Neural cell (in vitro differentiated cells): ENCODE results near the gene NPAS3. TPM values are rescaled to one million over a fixed set of nuclear protein-coding genes. Genes with fewer than 3 reads are reported as not detected.

Experiments used
- H2AFZ ChIP-seq: fragments of 200-600, 300-800 bp; sonication (generic), shearing (Covaris generic); 2 replicates; pipeline ENCODE4 v1.6.0; 2014; ENCODE audit warnings: low read depth, mild to moderate bottlenecking, antibody characterized with exemption, low read length, moderate library complexity
- H3F3A ChIP-seq: fragments of 200-600 bp; shearing (Covaris generic); 2 replicates; pipeline ENCODE4 v1.6.1; 2016; ENCODE audit warnings: mild to moderate bottlenecking, moderate library complexity, mixed read lengths, antibody characterized with exemption, low read length; ENCODE audit not compliant: insufficient read depth, poor library complexity, severe bottlenecking
- H3K27ac ChIP-seq: fragments of 200-600, 300-800 bp; sonication (generic), shearing (Covaris generic); 2 replicates; pipeline ENCODE4 v1.5.1; 2014; ENCODE audit warnings: mild to moderate bottlenecking, low read length, moderate library complexity
- H3K27me3 ChIP-seq: fragments of 300-800, 200-600 bp; sonication (generic), shearing (Covaris generic); 2 replicates; pipeline ENCODE4 v1.6.0; 2014; ENCODE audit warnings: mild to moderate bottlenecking, low read depth, low read length, moderate library complexity; ENCODE audit not compliant: insufficient read depth
- H3K36me3 ChIP-seq: fragments of 300-800, 200-600 bp; sonication (generic), shearing (Covaris generic); 2 replicates; pipeline ENCODE4 v1.5.1; 2014; ENCODE audit warnings: mild to moderate bottlenecking, antibody characterized with exemption, low read length, moderate library complexity; ENCODE audit not compliant: insufficient read depth
- H3K4me2 ChIP-seq: fragments of 300-800, 200-600 bp; sonication (generic), shearing (Covaris generic); 2 replicates; pipeline ENCODE4 v1.6.0; 2014; ENCODE audit warnings: mild to moderate bottlenecking, low read length
- H3K4me3 ChIP-seq: fragments of 300-800, 200-600 bp; sonication (generic), shearing (Covaris generic); 2 replicates; pipeline ENCODE4 v1.5.1; 2014; ENCODE audit warnings: mild to moderate bottlenecking, low read length, moderate library complexity
- H3K79me2 ChIP-seq: fragments of 200-600 bp; shearing (Covaris generic); replicated peaks from 2 replicates; pipeline ENCODE4 v1.6.0; 2014; ENCODE audit warnings: mild to moderate bottlenecking, low read length, moderate library complexity; ENCODE audit not compliant: insufficient read depth
- H3K9ac ChIP-seq: fragments of 300-800, 200-600 bp; sonication (generic), shearing (Covaris generic); 2 replicates; pipeline ENCODE4 v1.6.1; 2016; ENCODE audit warnings: mild to moderate bottlenecking, low read length, mixed read lengths
- H3K9me2 ChIP-seq: fragments of 200-600 bp; shearing (Covaris generic); 2 replicates; pipeline ENCODE4 v1.6.1; 2016; ENCODE audit warnings: mild to moderate bottlenecking, low read length, mixed read lengths; ENCODE audit not compliant: insufficient read depth
- H3K9me3 ChIP-seq: fragments of 200-600, 300-800 bp; sonication (generic), shearing (Covaris generic); 2 replicates; pipeline ENCODE4 v1.6.1; 2016; ENCODE audit warnings: mild to moderate bottlenecking, mixed run types, low read length, moderate library complexity, mixed read lengths
- H4K20me1 ChIP-seq: fragments of 200-600 bp; shearing (Covaris generic); 2 replicates; pipeline ENCODE4 v1.6.1; 2016; ENCODE audit warnings: mild to moderate bottlenecking, mixed run types; ENCODE audit not compliant: insufficient read depth
- CTCF ChIP-seq: fragments of 450-650 bp; IDR thresholded peaks from 2 replicates; pipeline ENCODE4 v1.5.1; 2014; ENCODE audit warnings: antibody characterized with exemption, mild to moderate bottlenecking, moderate library complexity; ENCODE audit not compliant: poor library complexity, severe bottlenecking
- EP300 ChIP-seq: fragments of 450-650 bp; conservative IDR thresholded peaks from 2 replicates; pipeline ENCODE4 v1.6.1; 2014; ENCODE audit warnings: antibody characterized with exemption, mild to moderate bottlenecking, moderate library complexity; ENCODE audit not compliant: poor library complexity, severe bottlenecking
- EZH2 ChIP-seq: fragments of 200-600, 300-800 bp; shearing (Covaris generic), sonication (generic); IDR thresholded peaks from 2 replicates; pipeline ENCODE4 v1.6.1; 2014; ENCODE audit warnings: antibody characterized with exemption, low read length, borderline replicate concordance, mild to moderate bottlenecking; ENCODE audit not compliant: insufficient read depth, poor library complexity, severe bottlenecking
- MXI1 ChIP-seq: fragments of 450-650 bp; conservative IDR thresholded peaks from 2 replicates; pipeline ENCODE4 v1.6.1; 2014; ENCODE audit warnings: antibody characterized with exemption, mild to moderate bottlenecking; ENCODE audit not compliant: poor library complexity, severe bottlenecking
- POLR2AphosphoS5 ChIP-seq: IDR thresholded peaks from 2 replicates; pipeline ENCODE4 v1.6.1; 2012
- RAD21 ChIP-seq: fragments of 450-650 bp; conservative IDR thresholded peaks from 2 replicates; pipeline ENCODE4 v1.6.1; 2014; ENCODE audit warnings: antibody characterized with exemption, mild to moderate bottlenecking, moderate library complexity
- REST ChIP-seq: IDR thresholded peaks from 2 replicates; pipeline ENCODE4 v1.6.1; 2012; ENCODE audit warnings: borderline replicate concordance
- SMC3 ChIP-seq: fragments of 450-650 bp; conservative IDR thresholded peaks from 2 replicates; pipeline ENCODE4 v1.6.1; 2014; ENCODE audit warnings: antibody characterized with exemption, mild to moderate bottlenecking, moderate library complexity; ENCODE audit not compliant: poor library complexity
- TAF1 ChIP-seq: IDR thresholded peaks from 2 replicates; pipeline ENCODE4 v1.6.1; 2012; ENCODE audit warnings: low read depth
- polyA plus RNA-seq: library from polyadenylated mRNA; depleted of rRNA; stranded (reverse); fragments of >200 nt; gene quantifications from 2 replicates; pipeline ENCODE4 v1.2.3, GENCODE V29; 2014

NPAS3 gene
- polyA plus RNA-seq, 1 donor from 2014 or later = 1.3 TPM

GRCh38 chr14:32897698-32898064 is 41.0 kb upstream of the NPAS3 start:
- TF ChIP-seq RAD21 = no peak
- no peak for TF ChIP-seq MXI1
- TF ChIP-seq EP300 = no peak
- TF ChIP-seq REST = no peak
- no peak for TF ChIP-seq CTCF
- Histone ChIP-seq H2AFZ (no peak overlapping the region), H4K20me1 (no peaks in the 10 kb centered on the region), H3K9me3 (no peaks in the 10 kb centered on the region), H3K27me3 (no peaks in the 10 kb centered on the region), H3K9ac (no peak overlapping the region), H3F3A (no peaks in the 10 kb centered on the region), H3K36me3 (no peaks in the 10 kb centered on the region), H3K79me2 (no peaks in the 10 kb centered on the region), H3K27ac (no peak overlapping the region), H3K4me3 (no peak overlapping the region), H3K9me2 (no peaks in the 10 kb centered on the region), H3K4me2 (no peak overlapping the region)

GRCh38 chr14:32898876-32899275 is 39.8 kb upstream of the NPAS3 start:
- Histone ChIP-seq H3K27me3 (no peaks in the 10 kb centered on the region), H4K20me1 (no peaks in the 10 kb centered on the region), H3K4me3 (no peak overlapping the region), H3K9ac (no peak overlapping the region), H3K4me2 (no peak overlapping the region), H3K36me3 (no peaks in the 10 kb centered on the region), H2AFZ (no peak overlapping the region), H3K79me2 (no peaks in the 10 kb centered on the region), H3F3A (no peaks in the 10 kb centered on the region), H3K9me3 (no peaks in the 10 kb centered on the region), H3K9me2 (no peaks in the 10 kb centered on the region), H3K27ac (no peak overlapping the region)
- TF ChIP-seq REST = no peak
- no peak for TF ChIP-seq EP300
- no peak for TF ChIP-seq POLR2AphosphoS5
- TF ChIP-seq MXI1 = no peak
- TF ChIP-seq EZH2 = no peak
- TF ChIP-seq CTCF = no peak
- no peak for TF ChIP-seq TAF1
- TF ChIP-seq RAD21 = no peak
- TF ChIP-seq SMC3 = no peak
